HEK293 (cell line): ENCODE data around the gene LST1.

Source experiments
- HOXA7 ChIP-seq: sonication (generic); formaldehyde crosslinking; IDR thresholded peaks from 2 replicates; pipeline ENCODE4 v1.8.1; 2022; ENCODE audit warnings: missing genetic modification reagents, borderline replicate concordance
- HOXD13 ChIP-seq: sonication (generic); formaldehyde crosslinking; IDR thresholded peaks from 2 replicates; pipeline ENCODE4 v1.8.0; 2022; ENCODE audit warnings: missing genetic modification reagents, borderline replicate concordance
- IKZF3 ChIP-seq: fragments of 450-650 bp; IDR thresholded peaks from 2 replicates; pipeline ENCODE4 v1.5.0; 2018; ENCODE audit warnings: missing biosample characterization, mild to moderate bottlenecking, missing genetic modification characterization, moderate library complexity
- KLF17 ChIP-seq: fragments of 450-650 bp; formaldehyde crosslinking; IDR thresholded peaks from 2 replicates; pipeline ENCODE4 v1.5.1; 2016; ENCODE audit warnings: missing biosample characterization, missing genetic modification characterization
- KLF9 ChIP-seq: fragments of 450-650 bp; formaldehyde crosslinking; IDR thresholded peaks from 2 replicates; pipeline ENCODE4 v1.5.1; 2016; ENCODE audit warnings: missing biosample characterization, missing genetic modification characterization, low read depth
- MYNN ChIP-seq: fragments of 450-650 bp; formaldehyde crosslinking; IDR thresholded peaks from 2 replicates; pipeline ENCODE4 v1.5.1; 2016; ENCODE audit warnings: missing biosample characterization, missing genetic modification characterization, borderline replicate concordance
- PRDM2 ChIP-seq: fragments of 450-650 bp; formaldehyde crosslinking; IDR thresholded peaks from 2 replicates; pipeline ENCODE4 v1.5.1; 2016; ENCODE audit warnings: missing biosample characterization, missing genetic modification characterization, borderline replicate concordance
- SCRT2 ChIP-seq: fragments of 450-650 bp; formaldehyde crosslinking; IDR thresholded peaks from 2 replicates; pipeline ENCODE4 v1.5.1; 2016; ENCODE audit warnings: missing biosample characterization, missing genetic modification characterization
- TCF7L2 ChIP-seq: IDR thresholded peaks from 2 replicates; pipeline ENCODE4 v1.6.1; 2011; ENCODE audit warnings: low read depth, mild to moderate bottlenecking, inconsistent platforms, low read length, moderate library complexity, borderline replicate concordance
- ZBTB20 ChIP-seq: fragments of 450-650 bp; formaldehyde crosslinking; IDR thresholded peaks from 2 replicates; pipeline ENCODE4 v1.5.1; 2016; ENCODE audit warnings: missing biosample characterization, missing genetic modification characterization
- ZBTB48 ChIP-seq: fragments of 450-650 bp; formaldehyde crosslinking; IDR thresholded peaks from 2 replicates; pipeline ENCODE4 v1.5.1; 2016; ENCODE audit warnings: missing biosample characterization, missing genetic modification characterization
- ZIC2 ChIP-seq: fragments of 450-650 bp; formaldehyde crosslinking; IDR thresholded peaks from 2 replicates; pipeline ENCODE4 v1.5.1; 2016; ENCODE audit warnings: missing biosample characterization, missing genetic modification characterization
- ZNF10 ChIP-seq: fragments of 450-650 bp; formaldehyde crosslinking; IDR thresholded peaks from 2 replicates; pipeline ENCODE4 v1.5.1; 2017; ENCODE audit warnings: missing biosample characterization, missing genetic modification characterization
- ZNF138 ChIP-seq: fragments of 450-650 bp; formaldehyde crosslinking; IDR thresholded peaks from 2 replicates; pipeline ENCODE4 v1.5.1; 2016; ENCODE audit warnings: missing biosample characterization, missing genetic modification characterization, borderline replicate concordance
- ZNF16 ChIP-seq: fragments of 450-650 bp; formaldehyde crosslinking; IDR thresholded peaks from 2 replicates; pipeline ENCODE4 v1.5.1; 2016; ENCODE audit warnings: low read depth, missing biosample characterization, missing genetic modification characterization
- ZNF23 ChIP-seq: fragments of 450-650 bp; formaldehyde crosslinking; IDR thresholded peaks from 2 replicates; pipeline ENCODE4 v1.5.1; 2016; ENCODE audit warnings: missing biosample characterization, missing genetic modification characterization, borderline replicate concordance
- ZNF274 ChIP-seq, 2 experiments: fragments of 200-500 bp in 1 of 2; fragments of 450-650 bp in 1 of 2; sonication (Bioruptor generic) in 1 of 2; formaldehyde crosslinking in 1 of 2; IDR thresholded peaks; 2 replicates each; pipeline versions ENCODE4 v1.5.1 to v1.6.1; 2014 to 2016; ENCODE audit warnings: borderline replicate concordance in 1 of 2, inconsistent platforms in 1 of 2, low read length in 1 of 2, missing biosample characterization in 1 of 2, missing genetic modification characterization in 1 of 2
- ZNF292 ChIP-seq: fragments of 450-650 bp; formaldehyde crosslinking; IDR thresholded peaks from 2 replicates; pipeline ENCODE4 v1.5.1; 2016; ENCODE audit warnings: low read depth, missing biosample characterization, missing genetic modification characterization, borderline replicate concordance
- ZNF335 ChIP-seq: fragments of 450-650 bp; formaldehyde crosslinking; conservative IDR thresholded peaks from 2 replicates; pipeline ENCODE4 v1.5.1; 2016; ENCODE audit warnings: missing biosample characterization, missing genetic modification characterization
- ZNF350 ChIP-seq: fragments of 450-650 bp; formaldehyde crosslinking; IDR thresholded peaks from 2 replicates; pipeline ENCODE4 v1.5.0; 2017; ENCODE audit warnings: missing biosample characterization, mild to moderate bottlenecking, missing genetic modification characterization
- ZNF394 ChIP-seq: fragments of 450-650 bp; formaldehyde crosslinking; IDR thresholded peaks from 2 replicates; pipeline ENCODE4 v1.5.1; 2016; ENCODE audit warnings: missing biosample characterization, missing genetic modification characterization, mild to moderate bottlenecking, moderate library complexity, borderline replicate concordance
- ZNF501 ChIP-seq: fragments of 450-650 bp; formaldehyde crosslinking; IDR thresholded peaks from 2 replicates; pipeline ENCODE4 v1.5.1; 2016; ENCODE audit warnings: missing biosample characterization, missing genetic modification characterization
- ZNF610 ChIP-seq: fragments of 450-650 bp; formaldehyde crosslinking; IDR thresholded peaks from 2 replicates; pipeline ENCODE4 v1.5.1; 2016; ENCODE audit warnings: missing biosample characterization, missing genetic modification characterization, borderline replicate concordance
- ZNF658 ChIP-seq: fragments of 450-650 bp; formaldehyde crosslinking; IDR thresholded peaks from 2 replicates; pipeline ENCODE4; 2016; ENCODE audit warnings: missing biosample characterization, missing genetic modification characterization
- ZNF704 ChIP-seq: fragments of 450-650 bp; formaldehyde crosslinking; IDR thresholded peaks from 2 replicates; pipeline ENCODE4 v1.5.1; 2016; ENCODE audit warnings: missing biosample characterization, missing genetic modification characterization
- ZNF747 ChIP-seq: fragments of 450-650 bp; formaldehyde crosslinking; IDR thresholded peaks from 2 replicates; pipeline ENCODE4 v1.5.1; 2016; ENCODE audit warnings: missing biosample characterization, missing genetic modification characterization
- ZNF777 ChIP-seq: fragments of 450-650 bp; formaldehyde crosslinking; IDR thresholded peaks from 2 replicates; pipeline ENCODE4 v1.5.1; 2017; ENCODE audit warnings: missing biosample characterization, missing genetic modification characterization, borderline replicate concordance
- ZSCAN30 ChIP-seq: fragments of 450-650 bp; IDR thresholded peaks from 2 replicates; pipeline ENCODE4 v1.5.1; 2018; ENCODE audit warnings: missing biosample characterization, mild to moderate bottlenecking, missing genetic modification characterization, moderate library complexity
- TF ChIP-seq, protein P1 (sequence below): fragments of 450-650 bp; IDR thresholded peaks from 2 replicates; pipeline ENCODE4 v1.5.1; 2018; ENCODE audit warnings: missing biosample characterization, missing genetic modification characterization
- TF ChIP-seq, protein P2 (sequence below): fragments of 450-650 bp; formaldehyde crosslinking; IDR thresholded peaks from 2 replicates; pipeline ENCODE4 v1.5.1; 2016; ENCODE audit warnings: missing biosample characterization, missing genetic modification characterization

Gene LST1

DNA sequence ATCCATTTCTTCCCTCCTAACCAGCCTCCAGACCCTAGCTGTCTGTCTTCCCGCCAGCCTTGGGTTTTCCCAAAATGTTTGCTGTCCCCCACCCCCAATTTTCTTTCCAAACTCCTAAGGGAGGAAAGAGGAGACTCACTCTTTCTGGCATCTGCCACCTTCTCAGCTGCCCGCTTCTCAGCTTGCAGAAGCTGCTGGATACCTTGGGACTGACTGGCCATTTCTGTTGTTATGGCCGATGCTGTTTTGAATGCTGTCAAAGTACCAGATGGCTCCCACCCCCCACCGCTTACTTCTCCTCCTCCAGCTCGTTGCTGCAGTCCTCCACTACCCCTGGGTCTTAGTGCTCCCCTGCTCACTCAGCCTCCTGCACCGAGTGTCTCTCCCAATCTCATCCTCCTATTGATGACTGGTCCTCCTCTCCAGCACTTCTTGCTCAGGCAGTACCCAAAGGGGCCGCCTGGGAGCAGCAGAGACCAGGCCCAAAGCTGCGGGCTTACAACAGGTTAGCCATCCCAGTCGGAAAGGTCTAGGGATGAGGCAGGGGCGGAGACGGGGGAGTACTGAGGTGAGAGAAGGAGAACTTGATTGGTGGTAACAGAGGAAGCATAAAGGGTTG lies 39.6 kb upstream of the LST1 start, which contains the start of gene ATP6V1G2 (continued):
- TF ChIP-seq, protein P1, sequence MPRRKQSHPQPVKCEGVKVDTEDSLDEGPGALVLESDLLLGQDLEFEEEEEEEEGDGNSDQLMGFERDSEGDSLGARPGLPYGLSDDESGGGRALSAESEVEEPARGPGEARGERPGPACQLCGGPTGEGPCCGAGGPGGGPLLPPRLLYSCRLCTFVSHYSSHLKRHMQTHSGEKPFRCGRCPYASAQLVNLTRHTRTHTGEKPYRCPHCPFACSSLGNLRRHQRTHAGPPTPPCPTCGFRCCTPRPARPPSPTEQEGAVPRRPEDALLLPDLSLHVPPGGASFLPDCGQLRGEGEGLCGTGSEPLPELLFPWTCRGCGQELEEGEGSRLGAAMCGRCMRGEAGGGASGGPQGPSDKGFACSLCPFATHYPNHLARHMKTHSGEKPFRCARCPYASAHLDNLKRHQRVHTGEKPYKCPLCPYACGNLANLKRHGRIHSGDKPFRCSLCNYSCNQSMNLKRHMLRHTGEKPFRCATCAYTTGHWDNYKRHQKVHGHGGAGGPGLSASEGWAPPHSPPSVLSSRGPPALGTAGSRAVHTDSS (tag by site-specific recombination): no peak
- no peak; the same call in 1 of the 2 replicates for TF ChIP-seq ZNF394 (tag by site-specific recombination)
- TF ChIP-seq MYNN (tag by site-specific recombination): no peak
- peak; percentile 11; the same call in 1 of the 2 replicates for TF ChIP-seq ZBTB20 (tag by site-specific recombination)
- peak; percentile 99 for TF ChIP-seq IKZF3 (tag by site-specific recombination)
- no peak for TF ChIP-seq ZNF704
- peak; percentile 59 for TF ChIP-seq KLF17
- TF ChIP-seq ZBTB48: no peak; the same call in 1 of the 2 replicates
- TF ChIP-seq ZNF10: peak; percentile 89
- TF ChIP-seq ZNF610 (tag by site-specific recombination): no peak
- TF ChIP-seq ZNF777 (tag by site-specific recombination): no peak
- TF ChIP-seq HOXD13 (CRISPR knock-in tag): no peak
- TF ChIP-seq ZNF501: peak; percentile 49; the same call in 1 of the 2 replicates
- no peak for TF ChIP-seq TCF7L2
- TF ChIP-seq ZIC2 (tag by site-specific recombination): peak; percentile 44; the same call in 1 of the 2 replicates
- no peak for TF ChIP-seq ZNF292 (tag by site-specific recombination)
- TF ChIP-seq HOXA7 (CRISPR knock-in tag): no peak
- TF ChIP-seq ZNF274 (IDR thresholded peaks at IDR 0.05; ENCODE audit: low read length): no peak
- no peak for TF ChIP-seq ZNF274 (tag by site-specific recombination; IDR thresholded peaks at IDR 0.05; ENCODE audit: borderline replicate concordance)
- no peak for TF ChIP-seq ZNF23 (tag by site-specific recombination)
- TF ChIP-seq ZNF16 (tag by site-specific recombination): no peak
- no peak for TF ChIP-seq ZNF747 (tag by site-specific recombination)
- TF ChIP-seq ZNF138 (tag by site-specific recombination): no peak
- 0 out of 2 replicates have a peak, but pooled peaks have one; percentile 12 for TF ChIP-seq KLF9 (tag by site-specific recombination)
- no peak for TF ChIP-seq ZNF658 (tag by site-specific recombination)
- no peak for TF ChIP-seq ZNF350 (tag by site-specific recombination)
- TF ChIP-seq, protein P2, sequence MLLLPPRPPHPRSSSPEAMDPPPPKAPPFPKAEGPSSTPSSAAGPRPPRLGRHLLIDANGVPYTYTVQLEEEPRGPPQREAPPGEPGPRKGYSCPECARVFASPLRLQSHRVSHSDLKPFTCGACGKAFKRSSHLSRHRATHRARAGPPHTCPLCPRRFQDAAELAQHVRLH: no peak
- peak; percentile 97; the same call in 1 of the 2 replicates for TF ChIP-seq ZSCAN30 (tag by site-specific recombination)
- TF ChIP-seq SCRT2 (tag by site-specific recombination): peak; percentile 100
- peak; percentile 59 for TF ChIP-seq ZNF335 (tag by site-specific recombination)
- TF ChIP-seq PRDM2 (tag by site-specific recombination): no peak
